HG02623 (cell line): ENCODE measurements around the gene ACOT2.

Experiments
- ATAC-seq: cut with Tn5 transposase; IDR thresholded peaks from one replicate; pipeline ENCODE4 v1.9.1; 2021; ENCODE audit warnings: moderate library complexity; ENCODE audit not compliant: unreplicated experiment

The ACOT2 gene

GRCh38 chr14:73613419-73613963 lies 44.5 kb downstream of the ACOT2 start:
- ATAC-seq, result no peak

- ATAC-seq, result no peak
Measured at GRCh38 chr14:73616831-73617230, 47.8 kb downstream of the ACOT2 start.

GRCh38 chr14:73619524-73619923 lies 50.5 kb downstream of the ACOT2 start:
- ATAC-seq, result no peak

- no peak for ATAC-seq
Measured at GRCh38 chr14:73620268-73620667, 51.3 kb downstream of the ACOT2 start.

GRCh38 chr14:73623504-73624054 lies 54.6 kb downstream of the ACOT2 start:
- ATAC-seq, result no peak
